Gastrocnemius medialis (tissue), 4 donors: ENCODE results near the gene ANO9.

ENCODE experiments used
- CTCF ChIP-seq, 5 experiments: fragments of 450-650 bp in 3 of 5; fragments of 200-600 bp in 2 of 5; sonication (generic) in 2 of 5; IDR thresholded peaks in 4 of 5; conservative IDR thresholded peaks in 1 of 5; 1 replicate in 4 of 5; 2 replicates in 1 of 5; pipeline ENCODE4 v1.5.1; 2016 to 2019; ENCODE audit warnings: antibody characterized with exemption in 5 of 5, mild to moderate bottlenecking in 3 of 5, moderate library complexity in 3 of 5
- POLR2A ChIP-seq, 2 donors: fragments of 450-650 bp; IDR thresholded peaks; one replicate each; pipeline ENCODE4 v1.6.1; 2017; ENCODE audit warnings: antibody characterized with exemption in 2 of 2, mild to moderate bottlenecking in 2 of 2, moderate library complexity in 2 of 2

GRCh38 chr11:422249-422656, 19.6 kb downstream of the ANO9 start:
- TF ChIP-seq CTCF (IDR thresholded peaks at IDR 0.05 in 4 of 5, conservative IDR thresholded peaks at IDR 0.05 in 1 of 5) (no peak), POLR2A (IDR thresholded peaks at IDR 0.05) (no peak)
